HG02852 (cell line): Measurements from ENCODE around the gene ANKS6.

Source experiments
- ATAC-seq: cut with Tn5 transposase; IDR thresholded peaks from one replicate; pipeline ENCODE4 v1.9.1; 2021; ENCODE audit warnings: mild to moderate bottlenecking, moderate library complexity; ENCODE audit not compliant: unreplicated experiment

The ANKS6 gene

GRCh38 chr9:98796364-98797101 lies at the start of gene ANKS6:
Gene ANKS6, minus strand, starts transcription at chr9:98796555. Its CDS starts 64 bp downstream, at chr9:98796491.
- peak; percentile 87 for ATAC-seq

GRCh38 chr9:98846081-98846480 lies 49.7 kb upstream of the ANKS6 start:
- no peak for ATAC-seq

GRCh38 chr9:98842510-98842909 lies 46.2 kb upstream of the ANKS6 start:
- ATAC-seq, result no peak

GRCh38 chr9:98839724-98840123 lies 43.4 kb upstream of the ANKS6 start:
- ATAC-seq, result no peak

- no peak for ATAC-seq
These were observed 42.7 kb upstream of the ANKS6 start for GRCh38 chr9:98838868-98839565.

GRCh38 chr9:98838155-98838867 lies 42.0 kb upstream of the ANKS6 start:
- ATAC-seq, result no peak

- ATAC-seq, result no peak
These were observed 41.2 kb upstream of the ANKS6 start for GRCh38 chr9:98837516-98837915.

- no peak for ATAC-seq
These were observed 39.9 kb upstream of the ANKS6 start for GRCh38 chr9:98836206-98836605.

- ATAC-seq, result no peak
These were observed 38.0 kb upstream of the ANKS6 start for GRCh38 chr9:98834386-98834785.

- no peak for ATAC-seq
These were observed 37.0 kb upstream of the ANKS6 start for GRCh38 chr9:98833090-98833956.

- no peak for ATAC-seq
These were observed 36.4 kb upstream of the ANKS6 start for GRCh38 chr9:98832768-98833089.

- ATAC-seq, result no peak
These were observed 35.3 kb upstream of the ANKS6 start for GRCh38 chr9:98831696-98832095.

- ATAC-seq, result no peak
These were observed 34.2 kb upstream of the ANKS6 start for GRCh38 chr9:98830554-98830953.

GRCh38 chr9:98829766-98830165 lies 33.4 kb upstream of the ANKS6 start:
- no peak for ATAC-seq

- no peak for ATAC-seq
These were observed 30.4 kb upstream of the ANKS6 start for GRCh38 chr9:98826716-98827115.

GRCh38 chr9:98825414-98825813 lies 29.1 kb upstream of the ANKS6 start:
- no peak for ATAC-seq

- no peak for ATAC-seq
These were observed 27.4 kb upstream of the ANKS6 start for GRCh38 chr9:98823666-98824334.

- no peak for ATAC-seq
These were observed 26.3 kb upstream of the ANKS6 start for GRCh38 chr9:98822661-98823060.

- no peak for ATAC-seq
These were observed 25.5 kb upstream of the ANKS6 start for GRCh38 chr9:98821831-98822230.

GRCh38 chr9:98819231-98819630 lies 22.9 kb upstream of the ANKS6 start:
- ATAC-seq, result no peak
